Sigmoid colon (tissue), 4 donors: ENCODE data around the gene KDF1.

Source experiments
- EP300 ChIP-seq, 4 donors: sonication (generic); formaldehyde crosslinking; IDR thresholded peaks; one replicate each; pipeline ENCODE4 v1.6.1; 2017; ENCODE audit warnings: antibody characterized with exemption in 4 of 4
- POLR2A ChIP-seq, 2 donors: fragments of 450-650 bp; IDR thresholded peaks; one replicate each; pipeline ENCODE4 v1.6.1; 2016; ENCODE audit warnings: antibody characterized with exemption in 2 of 2, mild to moderate bottlenecking in 2 of 2, moderate library complexity in 2 of 2
- TF ChIP-seq, protein P1 (sequence below), 4 experiments: fragments of 450-650 bp in 3 of 4; fragments of 200-600 bp in 1 of 4; IDR thresholded peaks; one replicate each; pipeline ENCODE4 v1.5.1; 2016 to 2019; ENCODE audit warnings: antibody characterized with exemption in 4 of 4, mild to moderate bottlenecking in 3 of 4, moderate library complexity in 2 of 4

DNA sequence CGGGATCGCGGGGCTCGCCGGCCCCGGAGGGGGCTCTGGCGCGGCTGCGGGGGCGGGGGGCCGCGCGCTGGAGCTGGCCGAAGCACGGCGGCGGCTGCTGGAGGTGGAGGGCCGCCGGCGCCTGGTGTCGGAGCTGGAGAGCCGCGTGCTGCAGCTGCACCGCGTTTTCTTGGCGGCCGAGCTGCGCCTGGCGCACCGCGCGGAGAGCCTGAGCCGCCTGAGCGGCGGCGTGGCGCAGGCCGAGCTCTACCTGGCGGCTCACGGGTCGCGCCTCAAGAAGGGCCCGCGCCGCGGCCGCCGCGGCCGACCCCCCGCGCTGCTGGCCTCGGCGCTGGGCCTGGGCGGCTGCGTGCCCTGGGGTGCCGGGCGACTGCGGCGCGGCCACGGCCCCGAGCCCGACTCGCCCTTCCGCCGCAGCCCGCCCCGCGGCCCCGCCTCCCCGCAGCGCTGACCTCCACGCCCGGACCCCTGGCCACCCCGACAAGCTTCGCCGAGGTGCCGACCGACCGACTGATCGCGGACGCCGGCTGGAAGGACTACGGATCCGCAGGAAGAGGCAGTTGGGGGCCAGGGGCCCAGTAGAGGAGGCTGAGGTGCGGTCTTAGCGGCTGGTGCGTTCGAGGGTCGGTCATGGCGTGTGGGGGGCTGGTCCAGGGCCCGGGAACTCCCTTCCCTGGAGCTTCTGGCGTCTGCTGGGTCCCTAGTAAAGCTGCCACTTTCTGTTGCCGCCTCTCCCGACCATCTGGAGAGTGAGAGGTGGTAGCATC lies 33.9 kb upstream of the KDF1 start:
- TF ChIP-seq, protein P1, sequence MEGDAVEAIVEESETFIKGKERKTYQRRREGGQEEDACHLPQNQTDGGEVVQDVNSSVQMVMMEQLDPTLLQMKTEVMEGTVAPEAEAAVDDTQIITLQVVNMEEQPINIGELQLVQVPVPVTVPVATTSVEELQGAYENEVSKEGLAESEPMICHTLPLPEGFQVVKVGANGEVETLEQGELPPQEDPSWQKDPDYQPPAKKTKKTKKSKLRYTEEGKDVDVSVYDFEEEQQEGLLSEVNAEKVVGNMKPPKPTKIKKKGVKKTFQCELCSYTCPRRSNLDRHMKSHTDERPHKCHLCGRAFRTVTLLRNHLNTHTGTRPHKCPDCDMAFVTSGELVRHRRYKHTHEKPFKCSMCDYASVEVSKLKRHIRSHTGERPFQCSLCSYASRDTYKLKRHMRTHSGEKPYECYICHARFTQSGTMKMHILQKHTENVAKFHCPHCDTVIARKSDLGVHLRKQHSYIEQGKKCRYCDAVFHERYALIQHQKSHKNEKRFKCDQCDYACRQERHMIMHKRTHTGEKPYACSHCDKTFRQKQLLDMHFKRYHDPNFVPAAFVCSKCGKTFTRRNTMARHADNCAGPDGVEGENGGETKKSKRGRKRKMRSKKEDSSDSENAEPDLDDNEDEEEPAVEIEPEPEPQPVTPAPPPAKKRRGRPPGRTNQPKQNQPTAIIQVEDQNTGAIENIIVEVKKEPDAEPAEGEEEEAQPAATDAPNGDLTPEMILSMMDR (IDR thresholded peaks at IDR 0.05), result no peak
- TF ChIP-seq EP300 (IDR thresholded peaks at IDR 0.05) (no peak), POLR2A (IDR thresholded peaks at IDR 0.05) (no peak)
